Central memory CD8-positive, alpha-beta T cell (primary cell): Measurements from ENCODE around the gene MTX1.
"Not testable (repeated sequence)": the region's sequence is repeated elsewhere in the genome, so short reads cannot be mapped to it uniquely, and the experiment has no call there.

Experiments used
- ATAC-seq: fragments of 150-1000 bp; cut with Tn5 transposase; replicated peaks from 2 replicates; pipeline ENCODE4 v1.10.0; 2022; ENCODE audit warnings: mild to moderate bottlenecking, moderate FRiP score, moderate number of reproducible peaks; ENCODE audit not compliant: poor library complexity, severe bottlenecking; ENCODE audit errors: extremely low read depth
- DNase-seq, 2 donors: peaks; one replicate each; pipeline ENCODE4 v3.0.0; 2021; ENCODE audit warnings: low spot score in 2 of 2
- H3K27ac Mint-ChIP-seq: one replicate; pipeline ENCODE4 v1.8.0; 2022; ENCODE audit warnings: low read depth, mild to moderate bottlenecking, moderate library complexity, mixed read lengths
- H3K27me3 Mint-ChIP-seq: one replicate; pipeline ENCODE4 v1.8.0; 2022; ENCODE audit warnings: mixed read lengths
- H3K36me3 Mint-ChIP-seq: one replicate; pipeline ENCODE4 v1.8.0; 2022; ENCODE audit warnings: mild to moderate bottlenecking, moderate library complexity, mixed read lengths; ENCODE audit not compliant: insufficient read depth
- H3K4me1 Mint-ChIP-seq: one replicate; pipeline ENCODE4 v1.8.0; 2022; ENCODE audit warnings: mixed read lengths
- H3K4me3 Mint-ChIP-seq: one replicate; pipeline ENCODE4 v1.8.0; 2022; ENCODE audit warnings: mild to moderate bottlenecking, moderate library complexity, mixed read lengths
- H3K9me3 Mint-ChIP-seq: one replicate; pipeline ENCODE4 v1.8.0; 2022; ENCODE audit warnings: mixed read lengths

Gene MTX1, protein sequence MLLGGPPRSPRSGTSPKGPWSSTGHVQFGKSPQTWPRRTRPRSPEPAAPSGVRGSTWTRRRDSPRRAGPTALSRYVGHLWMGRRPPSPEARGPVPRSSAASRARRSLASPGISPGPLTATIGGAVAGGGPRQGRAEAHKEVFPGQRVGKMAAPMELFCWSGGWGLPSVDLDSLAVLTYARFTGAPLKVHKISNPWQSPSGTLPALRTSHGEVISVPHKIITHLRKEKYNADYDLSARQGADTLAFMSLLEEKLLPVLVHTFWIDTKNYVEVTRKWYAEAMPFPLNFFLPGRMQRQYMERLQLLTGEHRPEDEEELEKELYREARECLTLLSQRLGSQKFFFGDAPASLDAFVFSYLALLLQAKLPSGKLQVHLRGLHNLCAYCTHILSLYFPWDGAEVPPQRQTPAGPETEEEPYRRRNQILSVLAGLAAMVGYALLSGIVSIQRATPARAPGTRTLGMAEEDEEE

GRCh38 chr1:155208541-155209311 lies at the start of gene MTX1:
Gene MTX1, plus strand, starts transcription at chr1:155208695. Its CDS starts 110 bp downstream, at chr1:155208805.
- ATAC-seq: peak; percentile 86
- Mint-ChIP-seq H3K27ac (peak within 1 kb of the TSS; percentile 97), H3K36me3 (peaks cover 21% of the 10 kb centered on the region), H3K4me1 (peaks cover 20% of the 10 kb centered on the region), H3K9me3 (no peaks in the 10 kb centered on the region), H3K4me3 (peak within 1 kb of the TSS; percentile 88), H3K27me3 (no peaks in the 10 kb centered on the region)
- DNase-seq: peak; percentile 74 to 91

GRCh38 chr1:155158991-155159390 lies 49.5 kb upstream of the MTX1 start:
- no peak overlapping the region for H3K4me3 Mint-ChIP-seq
- peaks cover 7% of the 10 kb centered on the region for H3K27me3 Mint-ChIP-seq
- no peak overlapping the region for H3K27ac Mint-ChIP-seq
- no peaks in the 10 kb centered on the region for H3K4me1 Mint-ChIP-seq
- no peak for ATAC-seq
- DNase-seq: no peak
- no peaks in the 10 kb centered on the region for H3K9me3 Mint-ChIP-seq
- H3K36me3 Mint-ChIP-seq: no peaks in the 10 kb centered on the region

- no peaks in the 10 kb centered on the region for H3K9me3 Mint-ChIP-seq
- no peaks in the 10 kb centered on the region for H3K36me3 Mint-ChIP-seq
- no peak overlapping the region for H3K4me3 Mint-ChIP-seq
- ATAC-seq: no peak
- H3K27ac Mint-ChIP-seq: no peak overlapping the region
- H3K27me3 Mint-ChIP-seq: peaks cover 2% of the 10 kb centered on the region
- H3K4me1 Mint-ChIP-seq: no peaks in the 10 kb centered on the region
- no peak for DNase-seq
Measured at GRCh38 chr1:155160128-155160527, 48.4 kb upstream of the MTX1 start.

DNA sequence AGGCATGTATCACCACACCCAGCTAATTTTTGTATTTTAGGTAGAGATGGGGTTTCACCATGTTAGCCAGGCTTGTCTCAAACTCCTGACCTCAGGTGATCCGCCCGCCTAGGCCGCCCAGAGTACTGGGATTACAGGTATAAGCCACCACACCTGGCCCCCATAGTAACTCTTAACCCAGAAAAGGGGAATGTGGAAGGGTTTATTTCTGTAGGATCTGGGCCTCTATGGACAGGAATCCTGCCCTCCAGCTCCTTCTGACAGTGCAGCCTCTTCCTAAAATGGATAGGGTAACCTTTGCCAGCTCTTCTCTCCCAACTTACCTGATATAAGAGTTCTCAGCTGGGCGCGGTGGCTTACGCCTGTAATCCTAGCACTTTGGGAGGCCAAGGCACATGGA lies 45.9 kb upstream of the MTX1 start:
- ATAC-seq: not testable (repeated sequence)

DNA sequence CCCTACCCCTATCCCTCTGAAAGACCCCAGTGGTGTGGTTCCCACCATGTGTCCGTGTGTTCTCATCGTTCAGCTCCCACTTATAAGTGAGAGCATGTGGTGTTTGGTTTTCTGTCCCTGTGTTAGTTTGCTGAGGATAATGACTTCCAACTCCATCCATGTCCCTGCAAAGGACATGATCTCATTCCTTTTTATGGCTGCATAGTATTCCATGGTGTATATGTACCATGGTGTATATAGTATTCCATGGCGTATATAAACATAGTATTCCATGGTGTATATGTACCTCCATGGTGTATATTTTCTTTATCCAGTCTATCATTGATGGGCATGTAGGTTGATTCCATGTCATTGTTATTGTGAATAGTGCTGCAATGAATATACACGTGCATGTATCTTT lies 44.7 kb upstream of the MTX1 start:
- not testable (repeated sequence) for H3K27me3 Mint-ChIP-seq, ATAC-seq, DNase-seq, H3K4me1 Mint-ChIP-seq, H3K9me3 Mint-ChIP-seq, H3K36me3 Mint-ChIP-seq, H3K27ac Mint-ChIP-seq, H3K4me3 Mint-ChIP-seq

More for the DNA sequence above, 45.9 kb upstream of the MTX1 start:
- H3K27ac Mint-ChIP-seq, DNase-seq, H3K27me3 Mint-ChIP-seq, H3K9me3 Mint-ChIP-seq, H3K4me3 Mint-ChIP-seq, H3K4me1 Mint-ChIP-seq, H3K36me3 Mint-ChIP-seq: not testable (repeated sequence)

GRCh38 chr1:155164625-155165024 lies 43.9 kb upstream of the MTX1 start:
- DNase-seq, H3K36me3 Mint-ChIP-seq, ATAC-seq, H3K27ac Mint-ChIP-seq, H3K9me3 Mint-ChIP-seq, H3K27me3 Mint-ChIP-seq, H3K4me3 Mint-ChIP-seq, H3K4me1 Mint-ChIP-seq: not testable (repeated sequence)

DNA sequence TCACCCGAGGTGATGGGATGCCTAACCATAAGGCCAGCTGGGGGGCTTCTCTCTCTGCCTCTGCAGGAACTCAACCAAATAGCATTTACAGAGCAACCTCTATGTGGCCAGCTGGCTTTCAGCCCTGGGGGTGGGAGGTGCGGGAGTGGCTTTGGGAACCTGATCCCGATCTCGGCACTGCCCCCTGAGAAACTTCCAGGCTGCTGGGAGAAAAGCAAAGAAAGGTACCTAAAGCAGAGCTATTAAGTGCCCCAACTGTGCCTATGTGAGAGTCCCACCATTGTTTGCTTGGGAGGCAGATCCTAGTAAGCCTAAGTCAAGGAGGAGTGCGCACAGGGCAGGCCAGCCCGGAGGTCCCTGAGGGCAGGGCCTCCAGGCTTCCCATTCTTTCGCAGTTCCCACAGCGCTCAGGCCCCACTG lies 42.4 kb upstream of the MTX1 start:
- Mint-ChIP-seq H3K27ac (no peak overlapping the region), H3K27me3 (no peaks in the 10 kb centered on the region), H3K4me1 (peaks cover 9% of the 10 kb centered on the region), H3K36me3 (peaks cover 10% of the 10 kb centered on the region), H3K9me3 (no peaks in the 10 kb centered on the region), H3K4me3 (no peak overlapping the region)
- ATAC-seq (no peak), DNase-seq (no peak)

GRCh38 chr1:155166471-155167165 lies 41.9 kb upstream of the MTX1 start:
- Mint-ChIP-seq H3K9me3 (no peaks in the 10 kb centered on the region), H3K4me1 (peaks cover 9% of the 10 kb centered on the region), H3K36me3 (peaks cover 16% of the 10 kb centered on the region), H3K27me3 (no peaks in the 10 kb centered on the region), H3K4me3 (no peak overlapping the region), H3K27ac (no peak overlapping the region)
- ATAC-seq (no peak), DNase-seq (no peak)

- peak overlapping the region; percentile 49 for H3K4me3 Mint-ChIP-seq
- peak; percentile 76 for ATAC-seq
- no peaks in the 10 kb centered on the region for H3K27me3 Mint-ChIP-seq
- H3K4me1 Mint-ChIP-seq: peaks cover 15% of the 10 kb centered on the region
- H3K36me3 Mint-ChIP-seq: peaks cover 19% of the 10 kb centered on the region
- DNase-seq: peak; percentile 72 to 83
- no peaks in the 10 kb centered on the region for H3K9me3 Mint-ChIP-seq
- H3K27ac Mint-ChIP-seq: no peak overlapping the region
Measured at GRCh38 chr1:155167166-155168104, 41.1 kb upstream of the MTX1 start.

GRCh38 chr1:155168105-155168445 lies 40.4 kb upstream of the MTX1 start:
- DNase-seq, H3K4me3 Mint-ChIP-seq, H3K27ac Mint-ChIP-seq, ATAC-seq, H3K27me3 Mint-ChIP-seq, H3K9me3 Mint-ChIP-seq: not testable (repeated sequence)
- Mint-ChIP-seq H3K36me3 (peaks cover 25% of the 10 kb centered on the region), H3K4me1 (peaks cover 20% of the 10 kb centered on the region)

DNA sequence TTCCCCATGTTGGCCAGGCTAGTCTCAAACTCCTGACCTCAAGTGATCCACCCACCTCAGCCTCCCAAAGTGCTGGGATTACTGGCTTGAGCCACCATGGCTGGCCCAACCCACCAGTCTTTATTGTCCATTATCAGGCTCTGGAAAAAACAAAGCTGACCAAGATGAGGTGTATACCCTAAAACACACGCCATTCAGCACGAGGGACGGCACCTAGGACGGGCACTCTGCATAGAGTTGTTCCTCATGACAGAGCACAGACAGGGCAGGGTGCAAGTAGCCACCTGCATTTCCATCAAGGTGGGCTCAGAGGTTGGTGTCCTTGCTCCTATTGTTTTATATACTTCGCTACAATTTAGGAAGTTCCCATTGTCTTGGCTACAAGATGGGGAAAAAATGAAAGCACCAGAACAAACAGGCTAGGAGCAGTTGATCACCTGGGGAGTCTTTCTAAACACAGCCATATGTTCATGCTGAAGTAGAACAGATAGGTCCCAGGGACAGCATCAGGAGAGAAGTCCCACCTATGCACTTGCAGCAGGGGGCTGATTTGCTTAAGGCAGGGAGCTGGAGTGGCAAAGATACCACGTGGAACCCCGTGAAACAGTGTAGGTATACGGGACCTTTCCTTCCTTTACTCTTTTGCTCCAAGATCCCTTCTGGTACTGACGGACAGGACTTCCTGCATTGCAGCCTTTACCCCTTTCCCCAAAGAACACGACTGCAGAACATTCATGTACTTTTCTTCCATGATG lies 39.9 kb upstream of the MTX1 start:
- Mint-ChIP-seq H3K27me3 (no peaks in the 10 kb centered on the region), H3K4me1 (peaks cover 26% of the 10 kb centered on the region), H3K36me3 (peaks cover 30% of the 10 kb centered on the region), H3K9me3 (no peaks in the 10 kb centered on the region), H3K4me3 (no peak overlapping the region), H3K27ac (no peak overlapping the region)
- ATAC-seq: no peak
- no peak for DNase-seq
